ENCODE data around the gene NUDCD3. TPM values are rescaled to one million over a fixed set of nuclear protein-coding genes. Genes with fewer than 3 reads are reported as not detected.

NUDCD3 gene
- polyA plus RNA-seq, 1 donor (not counting 4 experiments of a cell fraction or from before 2014, with no cell fraction given) = 58.7 TPM

DNA sequence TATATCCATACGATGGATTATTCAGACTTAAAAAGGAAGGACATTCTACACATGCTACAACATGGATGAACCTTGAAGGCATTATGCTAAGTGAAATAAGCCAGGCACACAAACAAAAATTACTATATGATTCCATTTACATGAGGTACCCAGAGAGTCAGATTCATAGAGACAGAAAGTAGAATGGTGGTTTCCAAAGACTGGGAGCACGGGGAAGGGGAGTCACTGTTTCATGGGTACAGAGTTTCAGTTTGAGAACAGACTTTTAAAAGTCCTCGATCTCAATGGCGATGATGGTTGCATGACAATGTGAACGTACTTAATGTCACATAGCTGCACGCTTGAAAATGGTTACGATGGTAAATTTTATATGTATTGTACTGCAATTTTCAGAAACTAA, 39.3 kb downstream of the NUDCD3 start:
- H3K4me1 ChIP-seq (ENCODE audit: control insufficient read depth, extremely low read depth, insufficient read depth, low read length) = peaks cover 7% of the 10 kb centered on the region
- H3K9me3 ChIP-seq (ENCODE audit: control insufficient read depth, low read depth, low read length) = no peaks in the 10 kb centered on the region
- no peaks in the 10 kb centered on the region for H3K27me3 ChIP-seq (ENCODE audit: control insufficient read depth, extremely low read depth, insufficient read depth, low read length)
- FAIRE-seq = no peak
- H3K9ac ChIP-seq (ENCODE audit: control insufficient read depth, extremely low read depth, insufficient read depth, low read length) = no peak overlapping the region
- H3K4me3 ChIP-seq (ENCODE audit: control insufficient read depth in 2 of 3, extremely low read depth in 1 of 3, insufficient read depth in 2 of 3, low read depth in 1 of 3, low read length in 3 of 3) = no peak overlapping the region
- H2AFZ ChIP-seq (ENCODE audit: control insufficient read depth, low read length) = no peak overlapping the region
- DNase-seq (ENCODE audit: low read depth, low spot score) = no peak
- H4K20me1 ChIP-seq (ENCODE audit: control insufficient read depth, extremely low read depth, insufficient read depth, low read length) = no peaks in the 10 kb centered on the region
- dilution Hi-C loops (cut with MboI; ENCODE audit: extremely low pct_ligation_motif_present, low sequenced_read_pairs) = no loop called here
- no peak overlapping the region for H3K4me2 ChIP-seq (ENCODE audit: control insufficient read depth, extremely low read depth, insufficient read depth, low read depth, low read length)
- no peak for TF ChIP-seq CTCF (optimal IDR thresholded peaks at IDR 0.05 in 1 of 3, IDR thresholded peaks at IDR 0.05 in 1 of 3, conservative IDR thresholded peaks at IDR 0.05 in 1 of 3; ENCODE audit: extremely low read depth in 1 of 3, insufficient read depth in 2 of 3, low read length in 3 of 3)
- TF ChIP-seq EZH2 (IDR thresholded peaks at IDR 0.05; ENCODE audit: low read length) = no peak
- peaks cover 72% of the 10 kb centered on the region for H3K79me2 ChIP-seq (ENCODE audit: control insufficient read depth, insufficient read depth, low read length)
- H3K27ac ChIP-seq (ENCODE audit: control insufficient read depth, insufficient read depth, low read length) = no peak overlapping the region
- H3K36me3 ChIP-seq (ENCODE audit: control insufficient read depth in 2 of 2, extremely low read depth in 1 of 2, insufficient read depth in 2 of 2, low read length in 2 of 2) = peaks cover 28 to 32% of the 10 kb centered on the region in 2 experiments
- H3K9me1 ChIP-seq (ENCODE audit: control insufficient read depth, extremely low read depth, insufficient read depth, low read length) = no peaks in the 10 kb centered on the region

- Histone ChIP-seq H3K36me3 (ENCODE audit: control insufficient read depth in 2 of 2, extremely low read depth in 1 of 2, insufficient read depth in 2 of 2, low read length in 2 of 2) (peaks cover 30 to 36% of the 10 kb centered on the region in 2 experiments), H3K9ac (ENCODE audit: control insufficient read depth, extremely low read depth, insufficient read depth, low read length) (no peak overlapping the region), H3K4me3 (ENCODE audit: control insufficient read depth in 2 of 3, extremely low read depth in 1 of 3, insufficient read depth in 2 of 3, low read depth in 1 of 3, low read length in 3 of 3) (no peak overlapping the region), H3K9me3 (ENCODE audit: control insufficient read depth, low read depth, low read length) (no peaks in the 10 kb centered on the region), H3K9me1 (ENCODE audit: control insufficient read depth, extremely low read depth, insufficient read depth, low read length) (peaks cover 6% of the 10 kb centered on the region), H3K4me2 (ENCODE audit: control insufficient read depth, extremely low read depth, insufficient read depth, low read depth, low read length) (no peak overlapping the region), H2AFZ (ENCODE audit: control insufficient read depth, low read length) (no peak overlapping the region), H4K20me1 (ENCODE audit: control insufficient read depth, extremely low read depth, insufficient read depth, low read length) (no peaks in the 10 kb centered on the region), H3K79me2 (ENCODE audit: control insufficient read depth, insufficient read depth, low read length) (peaks cover 78% of the 10 kb centered on the region), H3K27ac (ENCODE audit: control insufficient read depth, insufficient read depth, low read length) (no peak overlapping the region), H3K4me1 (ENCODE audit: control insufficient read depth, extremely low read depth, insufficient read depth, low read length) (peaks cover 7% of the 10 kb centered on the region), H3K27me3 (ENCODE audit: control insufficient read depth, extremely low read depth, insufficient read depth, low read length) (no peaks in the 10 kb centered on the region)
- dilution Hi-C loops (cut with MboI; ENCODE audit: extremely low pct_ligation_motif_present, low sequenced_read_pairs) = no loop called here
- FAIRE-seq = no peak
- TF ChIP-seq EZH2 (IDR thresholded peaks at IDR 0.05; ENCODE audit: low read length) = no peak
- TF ChIP-seq CTCF (optimal IDR thresholded peaks at IDR 0.05 in 1 of 3, IDR thresholded peaks at IDR 0.05 in 1 of 3, conservative IDR thresholded peaks at IDR 0.05 in 1 of 3; ENCODE audit: extremely low read depth in 1 of 3, insufficient read depth in 2 of 3, low read length in 3 of 3) = no peak
- no peak for DNase-seq (ENCODE audit: low read depth, low spot score)
Observed at GRCh38 chr7:44449584-44449928, 40.9 kb downstream of the NUDCD3 start.
